Trophoblast cell (in vitro differentiated cells and primary cell): ENCODE data around the gene HSP90AA1.
A peak's percentile ranks its signal among the peaks of the same experiment; 100 is the strongest.

Experiments used
- DNase-seq, 2 donors: peaks; one replicate each; pipeline ENCODE4 v3.0.0-alpha.2; 2016
- H2AFZ ChIP-seq: 2 replicates; pipeline ENCODE4 v1.6.1; 2013; ENCODE audit warnings: low read length, moderate library complexity, mild to moderate bottlenecking; ENCODE audit not compliant: insufficient read depth, poor library complexity
- H2AK5ac ChIP-seq: 2 replicates; pipeline ENCODE4 v1.6.1; 2013; ENCODE audit warnings: mild to moderate bottlenecking, low read length
- H2BK120ac ChIP-seq: 2 replicates; pipeline ENCODE4 v1.6.1; 2013; ENCODE audit warnings: low read length, mild to moderate bottlenecking, moderate library complexity; ENCODE audit not compliant: insufficient read depth, poor library complexity
- H2BK12ac ChIP-seq: 2 replicates; pipeline ENCODE4 v1.6.1; 2013; ENCODE audit warnings: mild to moderate bottlenecking, low read length, moderate library complexity
- H2BK5ac ChIP-seq: 2 replicates; pipeline ENCODE4 v1.6.1; 2013; ENCODE audit warnings: low read length, low read depth, moderate library complexity, mild to moderate bottlenecking; ENCODE audit not compliant: poor library complexity
- H3K14ac ChIP-seq: 2 replicates; pipeline ENCODE4 v1.6.1; 2013; ENCODE audit warnings: mild to moderate bottlenecking, low read length
- H3K18ac ChIP-seq: 2 replicates; pipeline ENCODE4 v1.6.1; 2013; ENCODE audit warnings: mild to moderate bottlenecking, low read length
- H3K23ac ChIP-seq: 2 replicates; pipeline ENCODE4 v1.6.1; 2013; ENCODE audit warnings: low read length
- H3K27ac ChIP-seq: 2 replicates; pipeline ENCODE4 v1.5.1; 2013; ENCODE audit warnings: low read depth, mild to moderate bottlenecking, inconsistent platforms, low read length, moderate library complexity
- H3K27me3 ChIP-seq: 2 replicates; pipeline ENCODE4 v1.6.1; 2013; ENCODE audit warnings: inconsistent platforms, mild to moderate bottlenecking, low read length, moderate library complexity; ENCODE audit not compliant: insufficient read depth
- H3K36me3 ChIP-seq, 2 experiments: 1 replicate in 1 of 2; 2 replicates in 1 of 2; pipeline ENCODE4 v1.6.1; 2013; ENCODE audit warnings: low read length in 2 of 2, mild to moderate bottlenecking in 2 of 2, moderate library complexity in 1 of 2; ENCODE audit not compliant: insufficient read depth in 2 of 2, control insufficient read depth in 1 of 2
- H3K4ac ChIP-seq: 2 replicates; pipeline ENCODE4 v1.6.1; 2013; ENCODE audit warnings: low read depth, mild to moderate bottlenecking, low read length, moderate library complexity
- H3K4me1 ChIP-seq, 2 experiments: 1 replicate in 1 of 2; 2 replicates in 1 of 2; pipeline ENCODE4 v1.6.1; 2013; ENCODE audit warnings: low read length in 2 of 2, mild to moderate bottlenecking in 2 of 2, moderate library complexity in 1 of 2; ENCODE audit not compliant: insufficient read depth in 2 of 2, control insufficient read depth in 1 of 2
- H3K4me2 ChIP-seq: 2 replicates; pipeline ENCODE4 v1.6.1; 2013; ENCODE audit warnings: inconsistent platforms, mild to moderate bottlenecking, low read length, moderate library complexity
- H3K4me3 ChIP-seq: 2 replicates; pipeline ENCODE4 v1.5.1; 2013; ENCODE audit warnings: mild to moderate bottlenecking, low read depth, low read length, inconsistent platforms
- H3K79me1 ChIP-seq: one replicate; pipeline ENCODE4 v1.6.1; 2013; ENCODE audit warnings: low read length
- H3K79me2 ChIP-seq: 2 replicates; pipeline ENCODE4 v1.6.1; 2013; ENCODE audit warnings: low read length, mild to moderate bottlenecking; ENCODE audit not compliant: control insufficient read depth, insufficient read depth, poor library complexity
- H3K9ac ChIP-seq: 2 replicates; pipeline ENCODE4 v1.6.1; 2013; ENCODE audit warnings: mild to moderate bottlenecking, low read length
- H3K9me3 ChIP-seq: 2 replicates; pipeline ENCODE4 v1.6.1; 2013; ENCODE audit warnings: low read depth, mild to moderate bottlenecking, control low read depth, inconsistent platforms, low read length; ENCODE audit not compliant: insufficient read depth
- H4K12ac ChIP-seq: 2 replicates; pipeline ENCODE4 v1.6.1; 2013; ENCODE audit warnings: low read depth, mild to moderate bottlenecking, low read length, moderate library complexity
- H4K8ac ChIP-seq: 2 replicates; pipeline ENCODE4 v1.6.1; 2013; ENCODE audit warnings: low read depth, mild to moderate bottlenecking, low read length, moderate library complexity
- H4K91ac ChIP-seq: one replicate; pipeline ENCODE4 v1.6.1; 2013; ENCODE audit warnings: low read depth, mild to moderate bottlenecking, low read length, moderate library complexity
- WGBS: extraction: QIAGEN DNeasy Blood & Tissue Kit; methylation state at CpG from one replicate; pipeline ENCODE4 v1.1.7; 2013; ENCODE audit warnings: missing lambda C conversion rate; ENCODE audit not compliant: insufficient read length, insufficient coverage; ENCODE audit errors: extremely low coverage; 5-methylcytosine and 5-hydroxymethylcytosine counted together

The HSP90AA1 gene

GRCh38 chr14:102077382-102077709 is 9.5 kb downstream of the HSP90AA1 start:
- Histone ChIP-seq H3K4me2 (no peak overlapping the region), H4K8ac (no peak overlapping the region), H3K4me3 (no peak overlapping the region), H3K4ac (no peak overlapping the region), H4K12ac (no peak overlapping the region), H3K79me2 (no peaks in the 10 kb centered on the region), H3K4me1 (no peaks in the 10 kb centered on the region), H3K27ac (no peak overlapping the region), H3K27me3 (no peaks in the 10 kb centered on the region), H2AK5ac (no peak overlapping the region), H3K18ac (no peak overlapping the region), H3K14ac (no peak overlapping the region), H2BK5ac (no peak overlapping the region), H2AFZ (no peak overlapping the region), H3K36me3 (peaks cover 19 to 34% of the 10 kb centered on the region in 2 experiments), H3K23ac (no peak overlapping the region), H3K9me3 (peaks cover 2% of the 10 kb centered on the region), H4K91ac (no peak overlapping the region), H2BK120ac (no peak overlapping the region), H3K9ac (no peak overlapping the region), H3K79me1 (no peaks in the 10 kb centered on the region), H2BK12ac (no peak overlapping the region)
- no CpG with 5 or more reads among the region's 5 CpGs for WGBS
- peak in 1 of 2 donors; percentile 34 for DNase-seq

- Histone ChIP-seq H2AK5ac (no peak overlapping the region), H2BK12ac (no peak overlapping the region), H3K79me1 (no peaks in the 10 kb centered on the region), H3K27me3 (no peaks in the 10 kb centered on the region), H2BK5ac (no peak overlapping the region), H3K79me2 (no peaks in the 10 kb centered on the region), H3K4me2 (no peak overlapping the region), H3K23ac (no peak overlapping the region), H4K12ac (no peak overlapping the region), H3K14ac (no peak overlapping the region), H4K8ac (no peak overlapping the region), H3K36me3 (peaks cover 14 to 17% of the 10 kb centered on the region in 2 experiments), H3K9ac (no peak overlapping the region), H3K4me1 (no peaks in the 10 kb centered on the region), H4K91ac (no peak overlapping the region), H3K27ac (no peak overlapping the region), H2AFZ (no peak overlapping the region), H3K4me3 (no peak overlapping the region), H2BK120ac (no peak overlapping the region), H3K4ac (no peak overlapping the region), H3K9me3 (peaks cover 2% of the 10 kb centered on the region), H3K18ac (no peak overlapping the region)
- WGBS: no CpG with 5 or more reads among the region's 4 CpGs
- no peak for DNase-seq
Observed at GRCh38 chr14:102075155-102075554, 11.7 kb downstream of the HSP90AA1 start.

GRCh38 chr14:102074415-102074964 is 12.4 kb downstream of the HSP90AA1 start:
- Histone ChIP-seq H2BK120ac (no peak overlapping the region), H3K4me2 (no peak overlapping the region), H4K91ac (no peak overlapping the region), H3K9me3 (peaks cover 2% of the 10 kb centered on the region), H3K4ac (no peak overlapping the region), H3K79me1 (no peaks in the 10 kb centered on the region), H3K27ac (no peak overlapping the region), H3K9ac (no peak overlapping the region), H2BK12ac (no peak overlapping the region), H2AK5ac (no peak overlapping the region), H3K4me3 (no peak overlapping the region), H4K12ac (no peak overlapping the region), H3K4me1 (no peaks in the 10 kb centered on the region), H3K23ac (no peak overlapping the region), H2BK5ac (no peak overlapping the region), H3K14ac (no peak overlapping the region), H2AFZ (no peak overlapping the region), H4K8ac (no peak overlapping the region), H3K79me2 (no peaks in the 10 kb centered on the region), H3K18ac (no peak overlapping the region), H3K36me3 (peaks cover 12 to 13% of the 10 kb centered on the region in 2 experiments), H3K27me3 (no peaks in the 10 kb centered on the region)
- peak in 1 of 2 donors; percentile 43 for DNase-seq
- WGBS: no CpG with 5 or more reads among the region's 4 CpGs

- Histone ChIP-seq H3K4ac (no peak overlapping the region), H3K27ac (no peak overlapping the region), H3K14ac (no peak overlapping the region), H2AFZ (no peak overlapping the region), H3K18ac (no peak overlapping the region), H3K9me3 (peaks cover 2% of the 10 kb centered on the region), H3K27me3 (no peaks in the 10 kb centered on the region), H3K79me2 (no peaks in the 10 kb centered on the region), H3K4me3 (no peak overlapping the region), H3K4me2 (no peak overlapping the region), H4K12ac (no peak overlapping the region), H2BK12ac (no peak overlapping the region), H3K79me1 (no peaks in the 10 kb centered on the region), H3K9ac (no peak overlapping the region), H4K91ac (no peak overlapping the region), H2BK5ac (no peak overlapping the region), H2AK5ac (no peak overlapping the region), H3K36me3 (no peaks in the 10 kb centered on the region), H3K23ac (no peak overlapping the region), H3K4me1 (no peaks in the 10 kb centered on the region), H4K8ac (no peak overlapping the region), H2BK120ac (no peak overlapping the region)
- WGBS: no CpG with 5 or more reads among the region's 10 CpGs
- no peak for DNase-seq
Observed at GRCh38 chr14:102071283-102071998, 15.4 kb downstream of the HSP90AA1 start.
